HepG2 (cell line): ENCODE data around the gene AP4S1.

Experiments
- FOXK1 ChIP-seq: sonication (generic); formaldehyde crosslinking; IDR thresholded peaks from 2 replicates; pipeline ENCODE4 v1.4.0; 2020; ENCODE audit warnings: low read depth, missing genetic modification reagents, borderline replicate concordance
- GATA4 ChIP-seq: sonication (generic); IDR thresholded peaks from 2 replicates; pipeline ENCODE4 v1.6.1; 2016; ENCODE audit warnings: antibody characterized with exemption, low read depth, borderline replicate concordance
- KAT7 ChIP-seq: IDR thresholded peaks from 2 replicates; pipeline ENCODE4 v1.6.1; 2018; ENCODE audit warnings: borderline replicate concordance, missing compliant biosample characterization
- POLR2A ChIP-seq, 2 experiments: IDR thresholded peaks; 2 replicates each; pipeline ENCODE4 v1.6.1; 2011; ENCODE audit warnings: low read depth in 2 of 2, low read length in 2 of 2, mild to moderate bottlenecking in 1 of 2, moderate library complexity in 1 of 2; ENCODE audit not compliant: insufficient read depth in 1 of 2
- SOX6 ChIP-seq, 2 experiments: fragments of 450-650 bp in 1 of 2; sonication (generic) in 1 of 2; formaldehyde crosslinking in 1 of 2; IDR thresholded peaks; 2 replicates each; pipeline versions ENCODE4 v1.4.0 to v1.6.1; 2017 to 2020; ENCODE audit warnings: antibody characterized with exemption in 1 of 2, mild to moderate bottlenecking in 1 of 2, missing genetic modification reagents in 1 of 2
- ZBTB8A ChIP-seq: sonication (generic); formaldehyde crosslinking; IDR thresholded peaks from 2 replicates; pipeline ENCODE4 v1.4.0; 2020; ENCODE audit warnings: mild to moderate bottlenecking, low read depth, missing genetic modification reagents, borderline replicate concordance
- ZNF3 ChIP-seq: IDR thresholded peaks from 2 replicates; pipeline ENCODE4 v1.7.0; 2017; ENCODE audit warnings: inconsistent platforms
- ZNF354B ChIP-seq: sonication (generic); formaldehyde crosslinking; IDR thresholded peaks from 2 replicates; pipeline ENCODE4 v1.8.0; 2022; ENCODE audit warnings: mild to moderate bottlenecking, missing genetic modification reagents
- TF ChIP-seq, protein P1 (sequence below): sonication (generic); formaldehyde crosslinking; IDR thresholded peaks from 2 replicates; pipeline ENCODE4 v1.5.1; 2020; ENCODE audit warnings: missing genetic modification reagents, mild to moderate bottlenecking, borderline replicate concordance
- TF ChIP-seq, protein P2 (sequence below): sonication (generic); formaldehyde crosslinking; IDR thresholded peaks from 2 replicates; pipeline ENCODE4 v1.5.0; 2020; ENCODE audit warnings: mild to moderate bottlenecking, missing genetic modification reagents, moderate library complexity
- TF ChIP-seq, protein P3 (sequence below): sonication (generic); formaldehyde crosslinking; IDR thresholded peaks from 2 replicates; pipeline ENCODE4 v1.4.0; 2020; ENCODE audit warnings: mild to moderate bottlenecking, missing genetic modification reagents

DNA sequence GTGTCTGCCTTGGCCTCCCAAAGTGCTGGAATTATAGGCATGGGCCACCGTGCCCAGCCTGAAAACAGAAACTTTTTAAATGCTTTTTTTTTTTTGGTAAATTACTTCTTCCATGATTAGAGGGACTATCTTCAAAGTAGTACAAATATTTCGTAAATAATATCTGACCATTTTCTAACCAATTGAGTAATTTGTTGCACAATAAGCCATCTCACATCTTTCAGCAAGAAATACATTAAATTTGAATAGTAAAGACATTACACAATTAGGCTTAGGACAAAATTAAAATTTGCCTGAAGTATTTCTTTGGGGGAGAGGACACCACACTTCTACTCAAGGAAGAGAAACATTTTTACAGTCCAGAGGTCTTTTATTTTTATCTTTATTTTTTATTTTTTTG, 85.4 kb downstream of the AP4S1 start:
- TF ChIP-seq GATA4 (no peak), POLR2A (IDR thresholded peaks at IDR 0.05; ENCODE audit: insufficient read depth in 1 of 2, low read depth in 2 of 2, low read length in 2 of 2) (no peak), FOXK1 (no peak), KAT7 (CRISPR knock-in tag) (no peak), SOX6 (IDR thresholded peaks at IDR 0.05) (no peak), SOX6 (CRISPR knock-in tag; IDR thresholded peaks at IDR 0.05) (no peak), ZBTB8A (CRISPR knock-in tag) (no peak), ZNF3 (no peak), ZNF354B (CRISPR knock-in tag) (no peak)
- TF ChIP-seq, protein P1, sequence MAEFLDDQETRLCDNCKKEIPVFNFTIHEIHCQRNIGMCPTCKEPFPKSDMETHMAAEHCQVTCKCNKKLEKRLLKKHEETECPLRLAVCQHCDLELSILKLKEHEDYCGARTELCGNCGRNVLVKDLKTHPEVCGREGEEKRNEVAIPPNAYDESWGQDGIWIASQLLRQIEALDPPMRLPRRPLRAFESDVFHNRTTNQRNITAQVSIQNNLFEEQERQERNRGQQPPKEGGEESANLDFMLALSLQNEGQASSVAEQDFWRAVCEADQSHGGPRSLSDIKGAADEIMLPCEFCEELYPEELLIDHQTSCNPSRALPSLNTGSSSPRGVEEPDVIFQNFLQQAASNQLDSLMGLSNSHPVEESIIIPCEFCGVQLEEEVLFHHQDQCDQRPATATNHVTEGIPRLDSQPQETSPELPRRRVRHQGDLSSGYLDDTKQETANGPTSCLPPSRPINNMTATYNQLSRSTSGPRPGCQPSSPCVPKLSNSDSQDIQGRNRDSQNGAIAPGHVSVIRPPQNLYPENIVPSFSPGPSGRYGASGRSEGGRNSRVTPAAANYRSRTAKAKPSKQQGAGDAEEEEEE (CRISPR knock-in tag), result no peak
- TF ChIP-seq, protein P2, sequence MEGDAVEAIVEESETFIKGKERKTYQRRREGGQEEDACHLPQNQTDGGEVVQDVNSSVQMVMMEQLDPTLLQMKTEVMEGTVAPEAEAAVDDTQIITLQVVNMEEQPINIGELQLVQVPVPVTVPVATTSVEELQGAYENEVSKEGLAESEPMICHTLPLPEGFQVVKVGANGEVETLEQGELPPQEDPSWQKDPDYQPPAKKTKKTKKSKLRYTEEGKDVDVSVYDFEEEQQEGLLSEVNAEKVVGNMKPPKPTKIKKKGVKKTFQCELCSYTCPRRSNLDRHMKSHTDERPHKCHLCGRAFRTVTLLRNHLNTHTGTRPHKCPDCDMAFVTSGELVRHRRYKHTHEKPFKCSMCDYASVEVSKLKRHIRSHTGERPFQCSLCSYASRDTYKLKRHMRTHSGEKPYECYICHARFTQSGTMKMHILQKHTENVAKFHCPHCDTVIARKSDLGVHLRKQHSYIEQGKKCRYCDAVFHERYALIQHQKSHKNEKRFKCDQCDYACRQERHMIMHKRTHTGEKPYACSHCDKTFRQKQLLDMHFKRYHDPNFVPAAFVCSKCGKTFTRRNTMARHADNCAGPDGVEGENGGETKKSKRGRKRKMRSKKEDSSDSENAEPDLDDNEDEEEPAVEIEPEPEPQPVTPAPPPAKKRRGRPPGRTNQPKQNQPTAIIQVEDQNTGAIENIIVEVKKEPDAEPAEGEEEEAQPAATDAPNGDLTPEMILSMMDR, result no peak
- TF ChIP-seq, protein P3, sequence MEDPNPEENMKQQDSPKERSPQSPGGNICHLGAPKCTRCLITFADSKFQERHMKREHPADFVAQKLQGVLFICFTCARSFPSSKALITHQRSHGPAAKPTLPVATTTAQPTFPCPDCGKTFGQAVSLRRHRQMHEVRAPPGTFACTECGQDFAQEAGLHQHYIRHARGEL (CRISPR knock-in tag), result no peak
